Stomach (tissue), 9 donors: Measurements from ENCODE around the gene TTC34. TPM values are rescaled to one million over a fixed set of nuclear protein-coding genes. Genes with fewer than 3 reads are reported as not detected.
A peak's percentile ranks its signal among the peaks of the same experiment; 100 is the strongest.

Experiments
- DNase-seq, 2 donors: peaks; one replicate each; pipeline versions ENCODE4 v3.0.0 to v3.0.0-alpha.2; 2013 to 2019
- H3K27ac ChIP-seq, 5 donors: fragments of 200-600 bp in 4 of 5; sonication (generic) in 4 of 5; one replicate each; pipeline ENCODE4 v1.5.1; 2013 to 2019; ENCODE audit warnings: mild to moderate bottlenecking in 1 of 5, moderate library complexity in 1 of 5
- H3K27me3 ChIP-seq, 3 donors: fragments of 200-600 bp; sonication (generic); one replicate each; pipeline ENCODE4 v1.5.1; 2017 to 2019; ENCODE audit warnings: mixed run types in 1 of 3
- H3K36me3 ChIP-seq, 4 donors: fragments of 200-600 bp; sonication (generic); 1 replicate in 3 of 4; 2 replicates in 1 of 4; pipeline ENCODE4 v1.5.1; 2016 to 2019
- H3K4me1 ChIP-seq, 4 donors: fragments of 200-600 bp; sonication (generic); one replicate each; pipeline ENCODE4 v1.5.1; 2016 to 2019
- H3K4me3 ChIP-seq, 4 donors: fragments of 200-600 bp; sonication (generic) in 3 of 4; one replicate each; pipeline ENCODE4 v1.5.1; 2016 to 2019; ENCODE audit warnings: mild to moderate bottlenecking in 1 of 4
- H3K9me3 ChIP-seq, 4 donors: fragments of 200-600 bp; sonication (generic); one replicate each; pipeline ENCODE4 v1.5.1; 2016 to 2019
- CTCF ChIP-seq, 7 experiments: fragments of 450-650 bp in 4 of 7; fragments of 200-600 bp in 3 of 7; sonication (generic) in 3 of 7; IDR thresholded peaks; one replicate each; pipeline ENCODE4 v1.5.1; 2016 to 2019; ENCODE audit warnings: antibody characterized with exemption in 7 of 7, control low read depth in 2 of 7, mild to moderate bottlenecking in 1 of 7
- EP300 ChIP-seq: sonication (generic); formaldehyde crosslinking; IDR thresholded peaks from one replicate; pipeline ENCODE4 v1.6.1; 2017; ENCODE audit warnings: antibody characterized with exemption
- POLR2A ChIP-seq, 4 donors: fragments of 450-650 bp; IDR thresholded peaks; one replicate each; pipeline ENCODE4 v1.6.1; 2016; ENCODE audit warnings: antibody characterized with exemption in 4 of 4, control low read depth in 2 of 4, mild to moderate bottlenecking in 1 of 4, moderate library complexity in 1 of 4
- POLR2AphosphoS5 ChIP-seq, 3 donors: sonication (generic); formaldehyde crosslinking; IDR thresholded peaks; one replicate each; pipeline ENCODE4 v1.6.1; 2016; ENCODE audit warnings: antibody characterized with exemption in 3 of 3
- WGBS, 5 donors: extraction: QIAGEN DNeasy Blood & Tissue Kit in 3 of 5; methylation state at CpG; one replicate each; pipeline versions ENCODE4 v1.1.5 to v1.1.7; 2013 to 2018; 5-methylcytosine and 5-hydroxymethylcytosine counted together
- intact Hi-C: fragments of 100-400 bp; cut with DNase I; formaldehyde crosslinking; loops from one replicate; pipeline ENCODE4 v1.15.1; 2023; ENCODE audit warnings: low total_unique reads
- polyA plus RNA-seq, 3 donors: library from polyadenylated mRNA; stranded (reverse); fragments of 200-250 nt; gene quantifications; one replicate each; pipeline ENCODE4 v1.2.3, GENCODE V29; 2013
- total RNA-seq, 5 donors: library from RNA; depleted of rRNA; stranded (reverse); fragments of >200 nt; gene quantifications; one replicate each; pipeline versions ENCODE4 v1.1.0 to v1.2.3, GENCODE V29; 2014 to 2016
- donor health status: healthy with polysubstance abuse.
- donor health status: Bipolar disorder and iron deficiency.
- donor health status: healthy.

The TTC34 gene
- total and polyA plus RNA-seq, 8 donors: 0.06 to 1.3 (median 0.33) TPM; not detected in 2

GRCh38 chr1:2595812-2596529 is 205.5 kb downstream of the TTC34 start:
- H3K4me3 ChIP-seq: no peak overlapping the region
- intact Hi-C loops: no loop called here

GRCh38 chr1:2595261-2595811 is 206.2 kb downstream of the TTC34 start:
- DNase-seq: no peak

More at GRCh38 chr1:2595812-2596529, 205.5 kb downstream of the TTC34 start:
- DNase-seq: no peak
- Histone ChIP-seq H3K9me3 (peaks cover 0 to 13% (median 5%) of the 10 kb centered on the region in 4 donors), H3K36me3 (no peaks in the 10 kb centered on the region), H3K27me3 (peaks cover 0 to 16% (median 0%) of the 10 kb centered on the region in 3 donors), H3K4me1 (peaks cover 14 to 28% (median 19%) of the 10 kb centered on the region in 4 donors), H3K27ac (no peak overlapping the region)
- TF ChIP-seq EP300 (no peak), CTCF (IDR thresholded peaks at IDR 0.05) (no peak), POLR2A (IDR thresholded peaks at IDR 0.05) (no peak), POLR2AphosphoS5 (IDR thresholded peaks at IDR 0.05) (no peak)
- WGBS, 5 donors: 88 to 91% (median 89%) methylated on average over 20 to 31 of the region's 31 CpGs

DNA sequence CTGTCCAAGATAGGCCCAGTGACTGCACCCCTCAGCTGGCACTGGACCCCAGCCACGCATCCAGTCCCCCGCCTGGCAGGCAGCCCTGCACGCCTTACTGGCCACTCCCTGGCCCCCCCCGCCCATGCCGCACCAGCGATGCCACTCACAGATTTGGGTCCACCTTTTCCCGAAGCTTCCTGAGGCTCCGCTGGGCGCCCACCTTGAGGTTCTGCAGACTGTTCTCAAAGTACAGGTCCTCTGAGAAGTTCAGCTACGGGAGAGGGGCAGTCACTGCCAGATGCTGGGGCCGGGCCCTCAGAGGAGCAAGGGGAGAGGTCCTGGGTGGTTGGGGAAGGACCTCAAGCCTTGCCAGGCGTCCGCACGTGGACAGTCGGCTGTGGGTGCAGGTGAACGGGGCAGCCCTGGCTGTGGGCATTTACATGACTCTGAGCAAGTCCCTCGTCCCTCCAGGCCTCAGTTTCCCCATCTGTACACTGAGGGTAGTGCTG is 206.8 kb downstream of the TTC34 start:
- peaks cover 0 to 16% (median 0%) of the 10 kb centered on the region in 3 donors for H3K27me3 ChIP-seq
- no peak overlapping the region for H3K27ac ChIP-seq
- 76 to 85% (median 81%) methylated on average over 10 to 17 of the region's 17 CpGs for WGBS, 5 donors
- TF ChIP-seq POLR2AphosphoS5 (IDR thresholded peaks at IDR 0.05) (no peak), EP300 (no peak), POLR2A (IDR thresholded peaks at IDR 0.05) (no peak), CTCF (IDR thresholded peaks at IDR 0.05) (no peak)
- no peak for DNase-seq
- H3K4me3 ChIP-seq: peak overlapping the region in 2 of 4 donors; percentile 32 to 39
- H3K4me1 ChIP-seq: peaks cover 14 to 28% (median 19%) of the 10 kb centered on the region in 4 donors
- peaks cover 0 to 13% (median 5%) of the 10 kb centered on the region in 4 donors for H3K9me3 ChIP-seq
- intact Hi-C loops: no loop called here
- H3K36me3 ChIP-seq: peaks cover 0 to 11% (median 3%) of the 10 kb centered on the region in 4 donors

More at GRCh38 chr1:2595261-2595811, 206.2 kb downstream of the TTC34 start:
- intact Hi-C loops: no loop called here
- TF ChIP-seq CTCF (IDR thresholded peaks at IDR 0.05): no peak
- TF ChIP-seq POLR2AphosphoS5 (IDR thresholded peaks at IDR 0.05): no peak
- TF ChIP-seq POLR2A (IDR thresholded peaks at IDR 0.05): no peak
- no peak for TF ChIP-seq EP300
- peaks cover 0 to 4% (median 0%) of the 10 kb centered on the region in 4 donors for H3K36me3 ChIP-seq
- H3K27me3 ChIP-seq: peaks cover 0 to 16% (median 0%) of the 10 kb centered on the region in 3 donors
- WGBS, 5 donors: 71 to 84% (median 80%) methylated on average over 9 to 19 of the region's 19 CpGs
- H3K9me3 ChIP-seq: peaks cover 0 to 13% (median 5%) of the 10 kb centered on the region in 4 donors
- no peak overlapping the region for H3K27ac ChIP-seq
- H3K4me3 ChIP-seq: no peak overlapping the region
- H3K4me1 ChIP-seq: peaks cover 14 to 28% (median 19%) of the 10 kb centered on the region in 4 donors

- TF ChIP-seq CTCF (IDR thresholded peaks at IDR 0.05) (no peak), POLR2AphosphoS5 (IDR thresholded peaks at IDR 0.05) (peak in 1 of 3 donors; percentile 3), EP300 (no peak), POLR2A (IDR thresholded peaks at IDR 0.05) (no peak)
- Histone ChIP-seq H3K27ac (peak overlapping the region in 3 of 5 donors; percentile 48 to 66 (median 48)), H3K36me3 (peaks cover 0 to 16% (median 8%) of the 10 kb centered on the region in 4 donors), H3K4me1 (peaks cover 14 to 32% (median 19%) of the 10 kb centered on the region in 4 donors), H3K9me3 (peaks cover 0 to 13% (median 5%) of the 10 kb centered on the region in 4 donors), H3K27me3 (peaks cover 0 to 16% (median 0%) of the 10 kb centered on the region in 3 donors), H3K4me3 (peak overlapping the region; percentile 15 to 41 (median 36))
- peak; percentile 77 to 90 for DNase-seq
- WGBS, 5 donors: 16 to 31% (median 28%) methylated on average over 8 to 20 of the region's 20 CpGs
- intact Hi-C loops: no loop called here
Observed at GRCh38 chr1:2594001-2594640, 207.4 kb downstream of the TTC34 start.
